Measurements from ENCODE around the gene GNPTAB. TPM values are rescaled to one million over a fixed set of nuclear protein-coding genes. Genes with fewer than 3 reads are reported as not detected.

Gene GNPTAB
- total and polyA plus RNA-seq, 2 of the 13 experiments (the other 11 are each of a cell fraction or from before 2014, with no cell fraction given): 13.6 to 19.4 TPM

DNA sequence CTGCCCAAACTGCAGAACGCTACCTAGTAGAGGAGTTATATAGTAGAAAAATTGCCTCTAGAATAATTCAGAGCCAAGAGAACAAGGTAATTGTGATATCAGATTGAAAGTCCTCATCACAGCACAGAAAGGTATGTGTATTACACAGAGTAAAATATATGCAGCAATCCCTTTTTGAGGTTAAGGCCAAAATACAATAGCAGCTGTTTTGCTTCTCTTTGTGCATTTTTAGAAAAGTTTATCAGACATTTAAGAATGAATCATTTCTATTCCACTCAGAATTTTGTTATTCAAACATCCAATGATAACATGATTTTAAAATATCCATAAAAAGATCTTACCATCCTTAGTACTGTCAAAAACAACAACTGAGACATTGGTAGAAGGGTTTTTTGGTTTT lies 45.1 kb downstream of the GNPTAB start:
- Histone ChIP-seq H3K79me2 (ENCODE audit: insufficient read depth, low read length) (no peaks in the 10 kb centered on the region), H3K4me3 (replicated peaks in 1 of 3; ENCODE audit: insufficient read depth in 1 of 3, low read depth in 2 of 3, low read length in 3 of 3) (no peak overlapping the region), H3K9ac (ENCODE audit: insufficient read depth, low read depth, low read length) (no peak overlapping the region), H3K4me2 (ENCODE audit: low read depth, low read length) (no peak overlapping the region), H2AFZ (ENCODE audit: low read length) (no peak overlapping the region), H3K27me3 (ENCODE audit: control insufficient read depth in 1 of 2, insufficient read depth in 2 of 2, low read length in 2 of 2) (no peaks in the 10 kb centered on the region), H3K4me1 (ENCODE audit: insufficient read depth, low read length) (no peaks in the 10 kb centered on the region), H4K20me1 (ENCODE audit: insufficient read depth, low read length) (no peaks in the 10 kb centered on the region), H3K36me3 (replicated peaks in 1 of 2; ENCODE audit: control insufficient read depth in 1 of 2, insufficient read depth in 2 of 2, low read length in 2 of 2) (peaks cover 0 to 1% of the 10 kb centered on the region in 2 experiments; a peak in 1 of 5 replicates), H3K9me3 (ENCODE audit: low read length) (no peaks in the 10 kb centered on the region), H3K27ac (ENCODE audit: extremely low read length, insufficient read depth, low read length) (no peak overlapping the region)
- ATAC-seq (no peak), DNase-seq (ENCODE audit: low spot score) (no peak), FAIRE-seq (no peak)
- POLR2A ChIA-PET: no interaction called here
- 100% methylated on average over 1 of the region's 1 CpG for WGBS (ENCODE audit: low lambda C conversion rate)
- BruUV-seq (replicated peaks): no TSS peak
- CTCF ChIA-PET (ENCODE audit: low intra/inter-chr PET ratio, low total read pairs): no interaction called here
- in situ Hi-C loops (cut with HindIII; ENCODE audit: extremely low pct_ligation_motif_present, low pct_unique_long_range_greater_than_20kb): no loop called here
- intact Hi-C loops (cut with micrococcal nuclease; ENCODE audit: unreplicated experiment): no loop called here
- TF ChIP-seq HMGA1 (CRISPR knock-in tag; conservative IDR thresholded peaks at IDR 0.05) (no peak), CEBPB (IDR thresholded peaks at IDR 0.05; ENCODE audit: borderline replicate concordance, low read depth, low read length) (no peak), ZNF30 (CRISPR knock-in tag; IDR thresholded peaks at IDR 0.05) (no peak), RFXANK (CRISPR knock-in tag; IDR thresholded peaks at IDR 0.05) (no peak), KDM3A (CRISPR knock-in tag; IDR thresholded peaks at IDR 0.05; ENCODE audit: low read depth) (no peak)
- TF ChIP-seq, protein P1, sequence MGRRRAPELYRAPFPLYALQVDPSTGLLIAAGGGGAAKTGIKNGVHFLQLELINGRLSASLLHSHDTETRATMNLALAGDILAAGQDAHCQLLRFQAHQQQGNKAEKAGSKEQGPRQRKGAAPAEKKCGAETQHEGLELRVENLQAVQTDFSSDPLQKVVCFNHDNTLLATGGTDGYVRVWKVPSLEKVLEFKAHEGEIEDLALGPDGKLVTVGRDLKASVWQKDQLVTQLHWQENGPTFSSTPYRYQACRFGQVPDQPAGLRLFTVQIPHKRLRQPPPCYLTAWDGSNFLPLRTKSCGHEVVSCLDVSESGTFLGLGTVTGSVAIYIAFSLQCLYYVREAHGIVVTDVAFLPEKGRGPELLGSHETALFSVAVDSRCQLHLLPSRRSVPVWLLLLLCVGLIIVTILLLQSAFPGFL (CRISPR knock-in tag; IDR thresholded peaks at IDR 0.05): no peak

DNA sequence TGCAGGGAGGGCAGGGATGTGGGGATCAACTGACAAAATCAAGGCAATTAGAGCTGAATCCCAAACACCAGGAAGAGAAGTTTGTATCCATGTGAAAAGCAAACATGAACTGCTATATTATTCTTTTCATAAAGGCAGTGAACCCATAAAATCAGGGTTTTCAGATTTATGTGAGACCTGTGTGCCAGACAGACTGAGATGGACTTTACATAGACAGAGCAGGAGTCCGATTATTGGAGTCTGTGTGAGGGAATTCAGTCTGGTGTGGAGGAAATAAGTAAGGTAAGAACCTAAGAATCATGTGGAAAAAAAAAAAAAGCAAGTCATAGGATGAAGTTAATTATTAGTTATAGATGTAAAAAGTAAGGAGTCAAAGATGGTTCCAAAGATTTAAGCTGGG lies 46.4 kb downstream of the GNPTAB start:
- no TSS peak for BruUV-seq (replicated peaks)
- Histone ChIP-seq H3K9me3 (ENCODE audit: low read length) (no peaks in the 10 kb centered on the region), H3K9ac (ENCODE audit: insufficient read depth, low read depth, low read length) (no peak overlapping the region), H3K79me2 (ENCODE audit: insufficient read depth, low read length) (no peaks in the 10 kb centered on the region), H3K4me1 (ENCODE audit: insufficient read depth, low read length) (peaks cover 4% of the 10 kb centered on the region; the same call in 1 of the 2 replicates), H4K20me1 (ENCODE audit: insufficient read depth, low read length) (no peaks in the 10 kb centered on the region), H3K4me3 (replicated peaks in 1 of 3; ENCODE audit: insufficient read depth in 1 of 3, low read depth in 2 of 3, low read length in 3 of 3) (no peak overlapping the region), H2AFZ (ENCODE audit: low read length) (no peak overlapping the region), H3K4me2 (ENCODE audit: low read depth, low read length) (no peak overlapping the region), H3K27me3 (ENCODE audit: control insufficient read depth in 1 of 2, insufficient read depth in 2 of 2, low read length in 2 of 2) (no peaks in the 10 kb centered on the region), H3K27ac (ENCODE audit: extremely low read length, insufficient read depth, low read length) (no peak overlapping the region), H3K36me3 (replicated peaks in 1 of 2; ENCODE audit: control insufficient read depth in 1 of 2, insufficient read depth in 2 of 2, low read length in 2 of 2) (peaks cover 0 to 1% of the 10 kb centered on the region in 2 experiments; a peak in 2 of 5 replicates)
- in situ Hi-C loops (cut with HindIII; ENCODE audit: extremely low pct_ligation_motif_present, low pct_unique_long_range_greater_than_20kb) (no loop called here), intact Hi-C loops (cut with micrococcal nuclease; ENCODE audit: unreplicated experiment) (no loop called here)
- ChIA-PET POLR2A (no interaction called here), CTCF (ENCODE audit: low intra/inter-chr PET ratio, low total read pairs) (no interaction called here)
- 88% methylated on average over 1 of the region's 1 CpG for WGBS (ENCODE audit: low lambda C conversion rate)
- no peak for TF ChIP-seq ATAD3A (CRISPR knock-in tag; IDR thresholded peaks at IDR 0.05)
- TF ChIP-seq, protein P2, sequence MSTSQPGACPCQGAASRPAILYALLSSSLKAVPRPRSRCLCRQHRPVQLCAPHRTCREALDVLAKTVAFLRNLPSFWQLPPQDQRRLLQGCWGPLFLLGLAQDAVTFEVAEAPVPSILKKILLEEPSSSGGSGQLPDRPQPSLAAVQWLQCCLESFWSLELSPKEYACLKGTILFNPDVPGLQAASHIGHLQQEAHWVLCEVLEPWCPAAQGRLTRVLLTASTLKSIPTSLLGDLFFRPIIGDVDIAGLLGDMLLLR (CRISPR knock-in tag; IDR thresholded peaks at IDR 0.05): no peak
- TF ChIP-seq ZNF747 (CRISPR knock-in tag; IDR thresholded peaks at IDR 0.05; ENCODE audit: borderline replicate concordance): no peak
- TF ChIP-seq SP4 (CRISPR knock-in tag; IDR thresholded peaks at IDR 0.05): no peak
- no peak for TF ChIP-seq PITX1 (CRISPR knock-in tag; IDR thresholded peaks at IDR 0.05)
- no peak for TF ChIP-seq SATB2 (CRISPR knock-in tag; IDR thresholded peaks at IDR 0.05)
- TF ChIP-seq CREB1 (IDR thresholded peaks at IDR 0.05): no peak
- TF ChIP-seq CREB1 (CRISPR knock-in tag; IDR thresholded peaks at IDR 0.05): no peak
- DNase-seq (ENCODE audit: low spot score) (no peak), ATAC-seq (no peak), FAIRE-seq (no peak)
